Measurements from ENCODE around the gene DSCAM.

The DSCAM gene

GRCh38 chr21:40845441-40845995, 1.4 kb downstream of the DSCAM start:
- Mint-ChIP-seq H3K27ac (no peak overlapping the region), H3K36me3 (no peaks in the 10 kb centered on the region), H3K9me3 (peaks cover 11% of the 10 kb centered on the region), H3K4me1 (no peaks in the 10 kb centered on the region), H3K4me3 (no peak overlapping the region)
- ATAC-seq (no peak), DNase-seq (ENCODE audit: low spot score in 2 of 2) (no peak)

DNA sequence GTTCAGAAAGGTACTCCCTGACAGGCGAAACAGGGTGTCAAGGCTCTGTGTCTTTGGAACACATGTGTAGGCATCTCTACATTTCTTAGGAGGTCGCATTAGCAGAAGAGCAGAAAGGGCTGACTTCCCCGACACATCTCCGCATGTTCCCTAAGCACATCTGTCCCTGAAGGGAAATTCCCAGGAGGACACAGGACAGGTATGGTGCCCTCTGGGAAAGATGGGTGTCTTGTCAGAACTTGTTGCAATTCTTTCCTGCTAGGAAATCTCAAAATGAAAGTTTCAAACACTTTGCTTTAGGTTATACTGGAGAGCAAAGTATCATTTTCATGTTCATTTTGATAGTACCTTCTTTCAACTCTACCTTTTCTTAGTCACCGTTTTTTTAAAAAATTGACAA, 2.0 kb downstream of the DSCAM start:
- H3K27ac Mint-ChIP-seq: no peak overlapping the region
- H3K9me3 Mint-ChIP-seq: peaks cover 13% of the 10 kb centered on the region
- no peaks in the 10 kb centered on the region for H3K4me1 Mint-ChIP-seq
- no peak for DNase-seq (ENCODE audit: low spot score in 2 of 2)
- no peaks in the 10 kb centered on the region for H3K36me3 Mint-ChIP-seq
- no peak for ATAC-seq
- H3K4me3 Mint-ChIP-seq: no peak overlapping the region

- Mint-ChIP-seq H3K9me3 (peaks cover 13% of the 10 kb centered on the region), H3K4me1 (no peaks in the 10 kb centered on the region), H3K36me3 (no peaks in the 10 kb centered on the region), H3K27ac (no peak overlapping the region), H3K4me3 (no peak overlapping the region)
- ATAC-seq (no peak), DNase-seq (ENCODE audit: low spot score in 2 of 2) (no peak)
These were observed 4.8 kb downstream of the DSCAM start for GRCh38 chr21:40842197-40842552.

- H3K36me3 Mint-ChIP-seq: no peaks in the 10 kb centered on the region
- no peaks in the 10 kb centered on the region for H3K4me1 Mint-ChIP-seq
- H3K27ac Mint-ChIP-seq: no peak overlapping the region
- DNase-seq (ENCODE audit: low spot score in 2 of 2): no peak
- H3K9me3 Mint-ChIP-seq: peaks cover 13% of the 10 kb centered on the region
- no peak for ATAC-seq
- no peak overlapping the region for H3K4me3 Mint-ChIP-seq
These were observed 5.3 kb downstream of the DSCAM start for GRCh38 chr21:40841524-40842196.

GRCh38 chr21:40840401-40841125, 6.4 kb downstream of the DSCAM start:
- DNase-seq (ENCODE audit: low spot score in 2 of 2) (no peak), ATAC-seq (no peak)
- no peaks in the 10 kb centered on the region for H3K36me3 Mint-ChIP-seq
- H3K9me3 Mint-ChIP-seq: peaks cover 13% of the 10 kb centered on the region
- no peak overlapping the region for H3K4me3 Mint-ChIP-seq
- no peak overlapping the region for H3K27ac Mint-ChIP-seq
- H3K4me1 Mint-ChIP-seq: no peaks in the 10 kb centered on the region

GRCh38 chr21:40839521-40839920, 7.4 kb downstream of the DSCAM start:
- peaks cover 13% of the 10 kb centered on the region for H3K9me3 Mint-ChIP-seq
- no peak for DNase-seq (ENCODE audit: low spot score in 2 of 2)
- ATAC-seq: no peak
- H3K27ac Mint-ChIP-seq: no peak overlapping the region
- H3K36me3 Mint-ChIP-seq: no peaks in the 10 kb centered on the region
- no peaks in the 10 kb centered on the region for H3K4me1 Mint-ChIP-seq
- H3K4me3 Mint-ChIP-seq: no peak overlapping the region

DNA sequence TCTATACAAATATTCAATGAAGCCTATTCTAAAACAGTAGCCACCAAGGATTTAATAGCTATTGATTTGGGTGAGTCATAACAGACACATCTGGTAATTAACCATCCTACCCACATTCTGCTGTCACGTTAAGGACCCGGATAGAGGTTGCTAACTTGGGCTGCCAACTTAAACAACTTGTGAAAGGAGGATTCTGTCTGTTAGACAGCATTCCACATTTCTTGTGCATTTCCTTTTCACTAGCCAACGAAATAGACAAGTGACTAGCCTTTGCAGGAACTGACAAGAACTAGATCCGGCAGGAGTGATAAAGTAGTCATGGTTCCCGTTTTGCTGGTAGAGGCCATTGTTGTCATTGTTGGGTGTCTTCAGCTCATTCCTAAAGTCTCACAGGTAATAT, 9.5 kb downstream of the DSCAM start:
- peaks cover 11% of the 10 kb centered on the region for H3K9me3 Mint-ChIP-seq
- H3K27ac Mint-ChIP-seq: no peak overlapping the region
- DNase-seq (ENCODE audit: low spot score in 2 of 2): no peak
- ATAC-seq: no peak
- no peak overlapping the region for H3K4me3 Mint-ChIP-seq
- no peaks in the 10 kb centered on the region for H3K36me3 Mint-ChIP-seq
- H3K4me1 Mint-ChIP-seq: no peaks in the 10 kb centered on the region

- DNase-seq (ENCODE audit: low spot score in 2 of 2) (no peak), ATAC-seq (no peak)
- H3K4me3 Mint-ChIP-seq: no peak overlapping the region
- no peaks in the 10 kb centered on the region for H3K36me3 Mint-ChIP-seq
- H3K27ac Mint-ChIP-seq: no peak overlapping the region
- no peaks in the 10 kb centered on the region for H3K4me1 Mint-ChIP-seq
- H3K9me3 Mint-ChIP-seq: no peaks in the 10 kb centered on the region
These were observed 11.7 kb downstream of the DSCAM start for GRCh38 chr21:40835184-40835694.

DNA sequence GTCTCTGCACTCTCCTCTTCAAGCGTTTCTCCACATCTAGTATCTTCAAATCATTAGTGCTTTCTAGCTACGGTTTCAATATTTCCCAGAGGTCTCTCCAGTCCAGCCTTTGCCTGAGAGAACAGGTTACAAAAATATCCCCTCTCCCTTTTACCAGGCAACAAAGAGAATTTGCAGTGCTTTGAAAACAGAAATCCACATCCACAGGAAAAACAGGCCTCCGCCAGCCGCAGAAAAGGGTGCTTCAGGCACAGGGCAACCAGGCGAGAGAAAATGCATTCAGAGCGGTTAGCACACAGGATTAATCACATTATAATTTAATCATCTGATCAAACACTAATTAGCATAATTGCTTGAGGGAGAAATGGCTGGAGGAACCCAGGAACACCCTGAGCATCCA, 13.8 kb downstream of the DSCAM start:
- Mint-ChIP-seq H3K4me3 (no peak overlapping the region), H3K27ac (no peak overlapping the region), H3K36me3 (no peaks in the 10 kb centered on the region), H3K9me3 (peaks cover 3% of the 10 kb centered on the region), H3K4me1 (no peaks in the 10 kb centered on the region)
- ATAC-seq: no peak
- DNase-seq (ENCODE audit: low spot score in 2 of 2): no peak

- Mint-ChIP-seq H3K36me3 (no peaks in the 10 kb centered on the region), H3K27ac (no peak overlapping the region), H3K4me3 (no peak overlapping the region), H3K9me3 (peaks cover 3% of the 10 kb centered on the region), H3K4me1 (no peaks in the 10 kb centered on the region)
- ATAC-seq (no peak), DNase-seq (ENCODE audit: low spot score in 2 of 2) (no peak)
These were observed 14.6 kb downstream of the DSCAM start for GRCh38 chr21:40832316-40832715.

GRCh38 chr21:40830836-40831235, 16.1 kb downstream of the DSCAM start:
- Mint-ChIP-seq H3K9me3 (peaks cover 13% of the 10 kb centered on the region), H3K27ac (no peak overlapping the region), H3K4me3 (no peak overlapping the region), H3K4me1 (no peaks in the 10 kb centered on the region), H3K36me3 (no peaks in the 10 kb centered on the region)
- ATAC-seq (no peak), DNase-seq (ENCODE audit: low spot score in 2 of 2) (no peak)

DNA sequence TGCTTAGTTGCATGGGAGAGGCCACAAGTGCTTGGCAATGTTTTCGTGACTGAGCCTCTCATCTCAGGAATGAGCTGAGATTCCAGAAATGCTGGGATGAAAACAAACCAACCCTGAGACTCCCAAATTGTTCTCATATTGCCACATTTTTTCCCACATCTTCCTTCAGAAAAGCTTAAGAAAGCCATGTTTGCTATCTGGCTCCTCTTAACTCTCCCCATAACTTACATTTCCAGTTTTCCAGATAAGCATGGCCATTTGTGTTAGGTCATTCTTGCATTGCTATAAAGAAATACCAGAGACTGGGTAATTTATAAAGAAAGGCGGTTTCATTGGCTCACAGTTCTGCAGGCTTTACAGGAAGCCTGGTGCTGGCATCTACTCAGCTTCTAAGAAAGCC, 17.2 kb downstream of the DSCAM start:
- H3K36me3 Mint-ChIP-seq: no peaks in the 10 kb centered on the region
- peaks cover 13% of the 10 kb centered on the region for H3K9me3 Mint-ChIP-seq
- DNase-seq (ENCODE audit: low spot score in 2 of 2): no peak

GRCh38 chr21:40829308-40829707, 17.6 kb downstream of the DSCAM start:
- H3K27ac Mint-ChIP-seq: no peak overlapping the region
- peaks cover 13% of the 10 kb centered on the region for H3K9me3 Mint-ChIP-seq
- no peak for ATAC-seq
- no peaks in the 10 kb centered on the region for H3K4me1 Mint-ChIP-seq
- H3K36me3 Mint-ChIP-seq: no peaks in the 10 kb centered on the region
- H3K4me3 Mint-ChIP-seq: no peak overlapping the region
- no peak for DNase-seq (ENCODE audit: low spot score in 2 of 2)

More for the DNA sequence above, 17.2 kb downstream of the DSCAM start:
- H3K27ac Mint-ChIP-seq: no peak overlapping the region
- no peak overlapping the region for H3K4me3 Mint-ChIP-seq
- H3K4me1 Mint-ChIP-seq: no peaks in the 10 kb centered on the region
- ATAC-seq: no peak

GRCh38 chr21:40827509-40827908, 19.4 kb downstream of the DSCAM start:
- no peak overlapping the region for H3K4me3 Mint-ChIP-seq
- no peaks in the 10 kb centered on the region for H3K36me3 Mint-ChIP-seq
- no peak overlapping the region for H3K27ac Mint-ChIP-seq
- H3K4me1 Mint-ChIP-seq: no peaks in the 10 kb centered on the region
- ATAC-seq (no peak), DNase-seq (ENCODE audit: low spot score in 2 of 2) (no peak)
- H3K9me3 Mint-ChIP-seq: peaks cover 13% of the 10 kb centered on the region

DNA sequence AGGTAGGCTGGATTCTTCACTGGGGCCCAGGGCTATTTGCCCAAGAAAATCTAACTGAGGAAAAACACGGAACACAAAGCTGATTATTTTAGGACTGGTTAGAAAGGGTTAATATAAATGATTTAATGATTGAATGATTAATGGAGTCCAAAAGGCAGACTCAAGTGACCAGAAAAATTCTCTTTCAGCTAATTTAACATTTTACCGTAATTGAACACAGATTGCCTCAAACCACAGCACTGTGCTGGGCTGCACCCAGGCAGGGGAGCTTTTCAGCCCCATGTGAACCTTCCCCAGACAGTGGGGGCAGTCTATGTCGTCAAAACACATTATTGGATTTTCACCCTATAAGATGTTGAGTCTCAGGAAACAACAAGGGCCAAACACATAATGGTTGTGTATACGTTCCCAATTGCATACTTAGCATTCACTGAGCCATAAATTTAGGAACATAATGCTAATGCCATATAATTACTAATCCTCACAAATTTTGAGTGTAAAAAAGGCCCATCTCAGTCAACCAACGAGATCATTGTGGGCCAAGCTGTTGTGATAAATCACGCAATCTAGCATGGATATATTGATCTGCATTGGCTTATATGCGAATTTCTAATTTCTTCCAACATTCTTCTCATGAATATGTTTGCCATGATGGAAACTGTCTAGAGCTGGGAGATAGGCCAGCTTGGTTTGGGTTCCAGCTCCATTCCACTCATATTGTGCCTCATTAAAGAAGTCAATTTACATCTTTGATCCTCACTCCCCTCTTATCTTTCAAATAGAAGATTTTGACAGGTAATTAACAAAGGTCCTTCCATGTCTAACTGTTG, 27.7 kb downstream of the DSCAM start:
- Mint-ChIP-seq H3K4me3 (no peak overlapping the region), H3K27ac (no peak overlapping the region), H3K4me1 (no peaks in the 10 kb centered on the region), H3K36me3 (no peaks in the 10 kb centered on the region), H3K9me3 (peaks cover 13% of the 10 kb centered on the region)
- no peak for ATAC-seq
- no peak for DNase-seq (ENCODE audit: low spot score in 2 of 2)

Data from stimulated activated effector memory CD8-positive, alpha-beta T cell treated with anti-CD3 and anti-CD28 coated beads, Interleukin-12 subunit alpha, Interleukin-12 subunit beta, amount 100 ng/mL, for 72 hours (primary cell).